ENCODE data around the gene PAX5.

The PAX5 gene

GRCh38 chr9:36787709-36788108 lies 246.4 kb downstream of the PAX5 start:
- no peak for DNase-seq (ENCODE audit: low read depth, low spot score)
- no peak for TF ChIP-seq CTCF (IDR thresholded peaks at IDR 0.05; ENCODE audit: low read depth, low read length)
- H3K4me3 ChIP-seq (ENCODE audit: low read depth, low read length): no peak overlapping the region
- in situ Hi-C loops (cut with HindIII; ENCODE audit: low sequenced_read_pairs): no loop called here

Data from astrocyte of the spinal cord (primary cell).